Ovary (tissue), 3 donors: ENCODE results near the gene IFNG-AS1.

ENCODE experiments used
- CTCF ChIP-seq, 3 donors: fragments of 450-650 bp in 2 of 3; fragments of 200-600 bp in 1 of 3; IDR thresholded peaks; one replicate each; pipeline versions ENCODE4 v1.5.1 to v1.8.0; 2016 to 2022; ENCODE audit warnings: antibody characterized with exemption in 3 of 3, mild to moderate bottlenecking in 1 of 3
- EP300 ChIP-seq: sonication (generic); formaldehyde crosslinking; IDR thresholded peaks from one replicate; pipeline ENCODE4 v1.6.1; 2017; ENCODE audit warnings: antibody characterized with exemption
- donor health status: DM: no; HTN: no; CAD: no.

- TF ChIP-seq EP300 (no peak), CTCF (IDR thresholded peaks at IDR 0.05) (no peak)
Measured at GRCh38 chr12:67993143-67993542, 3.9 kb downstream of the IFNG-AS1 start.
